MM.1S (cell line): Measurements from ENCODE around the gene KRR1.
A peak's percentile ranks its signal among the peaks of the same experiment; 100 is the strongest.

Source experiments
- DNase-seq: peaks from one replicate; pipeline ENCODE4 v3.0.0-alpha.2; 2015
- H2AFZ ChIP-seq: fragments of 300-600 bp; sonication (generic); 2 replicates; pipeline ENCODE4 v1.6.0; 2016; ENCODE audit warnings: antibody characterized with exemption, low read length
- H3F3A ChIP-seq: fragments of 300-600 bp; sonication (generic); 2 replicates; pipeline ENCODE4 v1.6.1; 2016; ENCODE audit warnings: mild to moderate bottlenecking, antibody characterized with exemption, low read length, moderate library complexity, mixed read lengths; ENCODE audit not compliant: insufficient read depth
- H3K27ac ChIP-seq: fragments of 300-600 bp; sonication (generic); 2 replicates; pipeline ENCODE4 v1.5.1; 2016; ENCODE audit warnings: mild to moderate bottlenecking, low read length
- H3K27me3 ChIP-seq: fragments of 300-600 bp; sonication (generic); replicated peaks from 2 replicates; pipeline ENCODE4 v1.6.0; 2016; ENCODE audit warnings: low read length; ENCODE audit not compliant: insufficient read depth
- H3K36me3 ChIP-seq: fragments of 300-600 bp; sonication (generic); replicated peaks from 2 replicates; pipeline ENCODE4 v1.6.1; 2016; ENCODE audit warnings: mild to moderate bottlenecking, low read length, mixed read lengths; ENCODE audit not compliant: insufficient read depth
- H3K4me1 ChIP-seq: fragments of 300-600 bp; sonication (generic); 2 replicates; pipeline ENCODE4 v1.6.1; 2016; ENCODE audit warnings: low read length, mixed read lengths
- H3K4me2 ChIP-seq: fragments of 300-600 bp; sonication (generic); 2 replicates; pipeline ENCODE4 v1.6.0; 2016; ENCODE audit warnings: low read depth, low read length
- H3K4me3 ChIP-seq: fragments of 300-600 bp; sonication (generic); 2 replicates; pipeline ENCODE4 v1.5.1; 2016; ENCODE audit warnings: low read length, mixed read lengths
- H3K79me2 ChIP-seq: fragments of 300-600 bp; sonication (generic); 2 replicates; pipeline ENCODE4 v1.6.1; 2016; ENCODE audit warnings: mixed run types, low read length, mixed read lengths
- H3K9ac ChIP-seq: fragments of 300-600 bp; sonication (generic); 2 replicates; pipeline ENCODE4 v1.6.1; 2016; ENCODE audit warnings: low read length, mixed read lengths
- H3K9me2 ChIP-seq: fragments of 300-600 bp; sonication (generic); replicated peaks from 2 replicates; pipeline ENCODE4 v1.6.1; 2016; ENCODE audit warnings: mild to moderate bottlenecking, low read length, mixed read lengths; ENCODE audit not compliant: insufficient read depth
- H3K9me3 ChIP-seq: fragments of 300-600 bp; sonication (generic); replicated peaks from 2 replicates; pipeline ENCODE4 v1.6.1; 2016; ENCODE audit warnings: mild to moderate bottlenecking, low read length, mixed read lengths; ENCODE audit not compliant: insufficient read depth
- H4K20me1 ChIP-seq: fragments of 300-600 bp; sonication (generic); 2 replicates; pipeline ENCODE4 v1.6.1; 2016; ENCODE audit warnings: mild to moderate bottlenecking, low read length, moderate library complexity, mixed read lengths; ENCODE audit not compliant: insufficient read depth
- EZH2 ChIP-seq: fragments of 300-600 bp; sonication (generic); optimal IDR thresholded peaks from 2 replicates; pipeline ENCODE3; 2017; ENCODE audit warnings: low read depth, mild to moderate bottlenecking, antibody characterized with exemption, low read length, mixed read lengths
- EZH2phosphoT487 ChIP-seq: fragments of 300-600 bp; sonication (generic); IDR thresholded peaks from 2 replicates; pipeline ENCODE4 v1.6.1; 2018; ENCODE audit warnings: antibody characterized with exemption, low read length
- TF ChIP-seq, protein P1 (sequence below): fragments of 300-600 bp; sonication (generic); IDR thresholded peaks from 2 replicates; pipeline ENCODE4 v1.5.1; 2016; ENCODE audit warnings: antibody characterized with exemption, low read length, mixed read lengths

Gene KRR1

DNA sequence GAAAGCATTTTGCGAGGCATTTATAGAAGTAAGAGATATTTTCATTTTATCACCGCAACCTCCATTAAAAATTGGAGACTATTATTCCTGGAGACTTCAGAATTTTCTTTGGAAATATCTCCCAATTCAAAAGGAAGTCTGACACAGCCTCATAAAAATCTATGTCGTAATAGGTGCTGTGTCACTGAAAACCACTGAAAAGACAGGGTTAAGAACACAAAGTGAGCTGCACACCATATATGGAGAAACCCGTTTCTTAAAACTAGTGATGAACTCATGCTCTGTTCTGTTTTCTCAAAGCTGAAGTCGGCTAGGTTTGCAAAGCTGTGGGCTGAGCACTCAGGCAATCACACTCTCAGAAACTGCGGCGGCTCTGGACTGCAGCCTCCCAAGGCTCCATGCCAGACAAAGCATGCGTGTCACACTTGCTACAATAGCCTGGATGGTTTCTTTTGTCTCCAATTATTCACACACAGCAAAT, 30.9 kb downstream of the KRR1 start, which contains the start of gene GLIPR1:
Gene GLIPR1 (plus strand): TSS at position 287 of the 481 bp plus-strand sequence. CDS start 126 bp downstream, at position 413.
- Histone ChIP-seq H3K4me3 (peak within 1 kb of the TSS; percentile 79), H3K4me1 (peaks cover 13% of the 10 kb centered on the region), H2AFZ (peak within 1 kb of the TSS; percentile 93), H3K36me3 (no peaks in the 10 kb centered on the region), H4K20me1 (no peaks in the 10 kb centered on the region), H3F3A (peaks cover 19% of the 10 kb centered on the region), H3K9ac (peak within 1 kb of the TSS; percentile 64), H3K9me2 (no peaks in the 10 kb centered on the region), H3K9me3 (no peaks in the 10 kb centered on the region), H3K4me2 (peak within 1 kb of the TSS; percentile 87), H3K27me3 (no peaks in the 10 kb centered on the region), H3K79me2 (0 out of 2 replicates have a peak, but pooled peaks cover 6% of the 10 kb centered on the region), H3K27ac (peak within 1 kb of the TSS; percentile 73)
- peak; percentile 77 for DNase-seq
- TF ChIP-seq, protein P1, sequence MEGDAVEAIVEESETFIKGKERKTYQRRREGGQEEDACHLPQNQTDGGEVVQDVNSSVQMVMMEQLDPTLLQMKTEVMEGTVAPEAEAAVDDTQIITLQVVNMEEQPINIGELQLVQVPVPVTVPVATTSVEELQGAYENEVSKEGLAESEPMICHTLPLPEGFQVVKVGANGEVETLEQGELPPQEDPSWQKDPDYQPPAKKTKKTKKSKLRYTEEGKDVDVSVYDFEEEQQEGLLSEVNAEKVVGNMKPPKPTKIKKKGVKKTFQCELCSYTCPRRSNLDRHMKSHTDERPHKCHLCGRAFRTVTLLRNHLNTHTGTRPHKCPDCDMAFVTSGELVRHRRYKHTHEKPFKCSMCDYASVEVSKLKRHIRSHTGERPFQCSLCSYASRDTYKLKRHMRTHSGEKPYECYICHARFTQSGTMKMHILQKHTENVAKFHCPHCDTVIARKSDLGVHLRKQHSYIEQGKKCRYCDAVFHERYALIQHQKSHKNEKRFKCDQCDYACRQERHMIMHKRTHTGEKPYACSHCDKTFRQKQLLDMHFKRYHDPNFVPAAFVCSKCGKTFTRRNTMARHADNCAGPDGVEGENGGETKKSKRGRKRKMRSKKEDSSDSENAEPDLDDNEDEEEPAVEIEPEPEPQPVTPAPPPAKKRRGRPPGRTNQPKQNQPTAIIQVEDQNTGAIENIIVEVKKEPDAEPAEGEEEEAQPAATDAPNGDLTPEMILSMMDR, result no peak
- TF ChIP-seq EZH2phosphoT487, result no peak
- TF ChIP-seq EZH2, result no peak

DNA sequence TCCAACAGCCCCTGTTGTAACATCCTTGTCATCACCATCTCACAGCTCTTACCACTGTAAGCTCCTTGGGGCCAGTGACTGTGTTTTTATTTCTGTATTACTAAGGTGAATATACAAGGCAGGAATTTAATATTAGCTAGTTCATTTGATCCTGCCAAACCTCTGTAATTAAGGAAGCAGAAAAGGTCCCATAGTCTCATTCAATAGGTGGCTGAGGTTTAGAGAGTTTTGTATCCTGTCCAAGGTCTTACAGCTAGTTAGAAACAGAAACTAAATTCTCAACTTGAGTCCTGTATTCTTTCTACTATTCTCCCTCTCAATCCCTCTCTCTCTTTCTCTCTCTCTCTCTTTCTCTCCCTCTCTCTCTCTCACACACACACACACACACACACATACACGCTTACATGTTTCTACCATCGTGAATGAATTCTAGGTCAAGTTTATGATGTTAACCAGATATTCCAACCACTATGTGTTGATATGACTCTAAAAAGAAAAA, 31.4 kb downstream of the KRR1 start:
- H3K4me2 ChIP-seq, result peak overlapping the region; percentile 87
- H3K79me2 ChIP-seq, result 0 out of 2 replicates have a peak, but pooled peaks cover 6% of the 10 kb centered on the region
- H3K4me3 ChIP-seq, result peak overlapping the region; percentile 79
- no peaks in the 10 kb centered on the region for H3K36me3 ChIP-seq
- no peaks in the 10 kb centered on the region for H4K20me1 ChIP-seq
- no peak for TF ChIP-seq EZH2phosphoT487
- H3K9me2 ChIP-seq, result no peaks in the 10 kb centered on the region
- peak overlapping the region; percentile 64; the same call in 1 of the 2 replicates for H3K9ac ChIP-seq
- peaks cover 13% of the 10 kb centered on the region for H3K4me1 ChIP-seq
- H3F3A ChIP-seq, result peaks cover 19% of the 10 kb centered on the region
- H2AFZ ChIP-seq, result peak overlapping the region; percentile 93
- DNase-seq, result peak; percentile 54
- H3K27me3 ChIP-seq, result no peaks in the 10 kb centered on the region
- H3K9me3 ChIP-seq, result no peaks in the 10 kb centered on the region
- H3K27ac ChIP-seq, result peak overlapping the region; percentile 73

DNA sequence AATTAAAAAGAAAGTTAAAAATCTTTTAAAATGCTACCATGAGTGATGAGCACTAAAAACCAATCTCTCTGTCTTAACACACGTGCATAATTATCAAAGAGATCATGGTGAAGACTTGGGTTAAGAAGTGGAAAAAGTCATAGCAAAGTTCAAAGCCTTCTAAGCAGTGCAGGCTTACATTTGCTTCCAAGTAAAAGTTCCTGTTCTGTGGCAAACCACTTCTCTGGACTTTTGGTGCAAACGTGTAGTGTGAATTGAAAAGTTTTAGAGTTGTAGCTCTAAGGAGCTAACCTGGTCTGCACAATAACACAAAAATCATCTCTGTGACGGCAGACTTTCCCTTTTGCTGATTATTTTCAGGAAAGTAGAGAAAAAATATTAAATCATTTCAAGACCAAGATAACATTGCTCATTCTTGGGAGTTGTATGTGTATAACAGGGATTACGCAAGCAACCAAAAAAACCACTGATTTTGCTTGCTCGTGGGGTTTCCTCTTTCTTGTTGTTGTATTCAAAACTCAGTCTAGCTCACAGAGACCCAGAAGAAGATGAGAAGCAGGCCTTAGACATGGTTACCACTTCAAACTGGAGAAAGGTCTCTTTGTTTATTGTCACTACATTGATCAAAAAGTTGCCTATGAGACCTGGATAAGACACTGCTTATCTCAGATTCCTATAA, 33.2 kb downstream of the KRR1 start:
- H3K9ac ChIP-seq, result no peak overlapping the region
- no peaks in the 10 kb centered on the region for H3K9me3 ChIP-seq
- H3K9me2 ChIP-seq, result no peaks in the 10 kb centered on the region
- H3K27ac ChIP-seq, result no peak overlapping the region
- H2AFZ ChIP-seq, result no peak overlapping the region
- no peak for TF ChIP-seq EZH2
- TF ChIP-seq, protein P1, result no peak
- TF ChIP-seq EZH2phosphoT487, result no peak
- H3K79me2 ChIP-seq, result 0 out of 2 replicates have a peak, but pooled peaks cover 6% of the 10 kb centered on the region
- no peaks in the 10 kb centered on the region for H3K36me3 ChIP-seq
- DNase-seq, result no peak
- H4K20me1 ChIP-seq, result no peaks in the 10 kb centered on the region
- H3K4me3 ChIP-seq, result no peak overlapping the region
- peaks cover 19% of the 10 kb centered on the region for H3F3A ChIP-seq
- peaks cover 13% of the 10 kb centered on the region for H3K4me1 ChIP-seq
- H3K4me2 ChIP-seq, result no peak overlapping the region
- no peaks in the 10 kb centered on the region for H3K27me3 ChIP-seq
